ENCODE data around the gene ZNF221. TPM values are rescaled to one million over a fixed set of nuclear protein-coding genes. Genes with fewer than 3 reads are reported as not detected.

ZNF221 gene
- total and polyA plus RNA-seq, 9 of the 15 experiments (the other 6 are each of a cell fraction or from before 2014, with no cell fraction given) = 0.32 to 1.4 (median 0.45) TPM

DNA sequence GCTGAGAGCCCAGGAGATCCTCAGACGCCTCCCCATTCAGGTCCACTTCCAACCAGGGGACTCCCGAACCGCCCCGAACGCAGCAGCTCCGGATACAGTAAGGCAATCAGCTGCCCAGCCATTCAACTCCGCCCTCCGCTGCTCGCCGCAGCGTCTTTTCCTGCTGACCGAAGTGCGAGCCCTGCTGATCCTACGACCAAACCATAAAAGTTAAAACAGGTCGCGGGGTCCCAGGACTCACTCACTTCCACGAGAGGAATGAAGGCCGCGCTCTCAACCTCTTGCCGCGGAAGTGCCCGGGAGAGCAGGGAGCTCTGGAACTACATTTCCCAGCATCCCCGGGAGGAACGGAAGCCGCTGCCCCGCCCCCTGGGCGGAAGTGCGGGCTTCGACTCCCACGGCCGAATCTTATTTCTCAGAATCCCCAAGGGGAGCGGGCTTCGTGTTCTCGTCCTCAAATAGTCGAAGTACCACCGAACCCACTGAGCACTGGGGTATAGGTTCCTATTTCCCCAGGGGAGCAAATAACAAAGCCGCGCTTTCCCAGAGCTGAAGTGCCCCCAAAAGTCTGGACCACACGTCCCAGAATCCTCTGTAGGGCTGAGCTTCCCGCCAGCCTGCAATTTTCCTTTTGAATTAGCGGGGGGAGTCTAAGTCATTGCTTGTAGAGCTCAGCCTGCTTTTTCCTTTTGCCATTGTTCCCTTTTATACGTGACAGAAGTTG is 15.9 kb upstream of the ZNF221 start, which contains the start of gene ZNF45 (continued):
- TF ChIP-seq ZNF76 (CRISPR knock-in tag; IDR thresholded peaks at IDR 0.05; ENCODE audit: borderline replicate concordance) (no peak), ZNF780A (CRISPR knock-in tag; IDR thresholded peaks at IDR 0.05) (no peak), BMI1 (IDR thresholded peaks at IDR 0.05; ENCODE audit: low read length) (no peak), ZNF785 (CRISPR knock-in tag; IDR thresholded peaks at IDR 0.05) (no peak), GTF2A2 (tag; IDR thresholded peaks at IDR 0.05) (no peak), ZNF217 (CRISPR knock-in tag; IDR thresholded peaks at IDR 0.05) (no peak), PCBP1 (IDR thresholded peaks at IDR 0.05; ENCODE audit: low read depth, low read length, poor library complexity, severe bottlenecking) (no peak), ARNT (IDR thresholded peaks at IDR 0.05) (no peak), SAFB2 (IDR thresholded peaks at IDR 0.05; ENCODE audit: borderline replicate concordance, low read depth, low read length, severe bottlenecking) (no peak), ZKSCAN8 (CRISPR knock-in tag; IDR thresholded peaks at IDR 0.05) (no peak), NR2F6 (CRISPR knock-in tag; IDR thresholded peaks at IDR 0.05) (no peak), SIN3A (IDR thresholded peaks at IDR 0.05; ENCODE audit: borderline replicate concordance in 2 of 2, control insufficient read depth in 1 of 2, low read depth in 2 of 2, low read length in 2 of 2) (peak in 1 of 2 experiments; percentile 81; a peak in 1 of 4 replicates), BRF1 (IDR thresholded peaks at IDR 0.05; ENCODE audit: borderline replicate concordance, extremely low read depth, insufficient read length) (no peak), SRSF1 (IDR thresholded peaks at IDR 0.05; ENCODE audit: low read depth, low read length) (no peak), RUNX1 (IDR thresholded peaks at IDR 0.05; ENCODE audit: low read depth) (no peak)
- TF ChIP-seq, protein P1, sequence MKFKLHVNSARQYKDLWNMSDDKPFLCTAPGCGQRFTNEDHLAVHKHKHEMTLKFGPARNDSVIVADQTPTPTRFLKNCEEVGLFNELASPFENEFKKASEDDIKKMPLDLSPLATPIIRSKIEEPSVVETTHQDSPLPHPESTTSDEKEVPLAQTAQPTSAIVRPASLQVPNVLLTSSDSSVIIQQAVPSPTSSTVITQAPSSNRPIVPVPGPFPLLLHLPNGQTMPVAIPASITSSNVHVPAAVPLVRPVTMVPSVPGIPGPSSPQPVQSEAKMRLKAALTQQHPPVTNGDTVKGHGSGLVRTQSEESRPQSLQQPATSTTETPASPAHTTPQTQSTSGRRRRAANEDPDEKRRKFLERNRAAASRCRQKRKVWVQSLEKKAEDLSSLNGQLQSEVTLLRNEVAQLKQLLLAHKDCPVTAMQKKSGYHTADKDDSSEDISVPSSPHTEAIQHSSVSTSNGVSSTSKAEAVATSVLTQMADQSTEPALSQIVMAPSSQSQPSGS (CRISPR knock-in tag; IDR thresholded peaks at IDR 0.05) = no peak
- TF ChIP-seq, protein P2, sequence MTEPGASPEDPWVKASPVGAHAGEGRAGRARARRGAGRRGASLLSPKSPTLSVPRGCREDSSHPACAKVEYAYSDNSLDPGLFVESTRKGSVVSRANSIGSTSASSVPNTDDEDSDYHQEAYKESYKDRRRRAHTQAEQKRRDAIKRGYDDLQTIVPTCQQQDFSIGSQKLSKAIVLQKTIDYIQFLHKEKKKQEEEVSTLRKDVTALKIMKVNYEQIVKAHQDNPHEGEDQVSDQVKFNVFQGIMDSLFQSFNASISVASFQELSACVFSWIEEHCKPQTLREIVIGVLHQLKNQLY (CRISPR knock-in tag; conservative IDR thresholded peaks at IDR 0.05) = no peak
- TF ChIP-seq, protein P3, sequence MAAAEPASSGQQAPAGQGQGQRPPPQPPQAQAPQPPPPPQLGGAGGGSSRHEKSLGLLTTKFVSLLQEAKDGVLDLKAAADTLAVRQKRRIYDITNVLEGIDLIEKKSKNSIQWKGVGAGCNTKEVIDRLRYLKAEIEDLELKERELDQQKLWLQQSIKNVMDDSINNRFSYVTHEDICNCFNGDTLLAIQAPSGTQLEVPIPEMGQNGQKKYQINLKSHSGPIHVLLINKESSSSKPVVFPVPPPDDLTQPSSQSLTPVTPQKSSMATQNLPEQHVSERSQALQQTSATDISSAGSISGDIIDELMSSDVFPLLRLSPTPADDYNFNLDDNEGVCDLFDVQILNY (CRISPR knock-in tag; IDR thresholded peaks at IDR 0.05) = no peak
- TF ChIP-seq, protein P4, sequence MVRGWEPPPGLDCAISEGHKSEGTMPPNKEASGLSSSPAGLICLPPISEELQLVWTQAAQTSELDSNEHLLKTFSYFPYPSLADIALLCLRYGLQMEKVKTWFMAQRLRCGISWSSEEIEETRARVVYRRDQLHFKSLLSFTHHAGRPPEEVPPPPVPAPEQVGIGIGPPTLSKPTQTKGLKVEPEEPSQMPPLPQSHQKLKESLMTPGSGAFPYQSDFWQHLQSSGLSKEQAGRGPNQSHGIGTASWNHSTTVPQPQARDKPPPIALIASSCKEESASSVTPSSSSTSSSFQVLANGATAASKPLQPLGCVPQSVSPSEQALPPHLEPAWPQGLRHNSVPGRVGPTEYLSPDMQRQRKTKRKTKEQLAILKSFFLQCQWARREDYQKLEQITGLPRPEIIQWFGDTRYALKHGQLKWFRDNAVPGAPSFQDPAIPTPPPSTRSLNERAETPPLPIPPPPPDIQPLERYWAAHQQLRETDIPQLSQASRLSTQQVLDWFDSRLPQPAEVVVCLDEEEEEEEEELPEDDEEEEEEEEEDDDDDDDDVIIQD (CRISPR knock-in tag; IDR thresholded peaks at IDR 0.05) = no peak
- TF ChIP-seq, protein P5, sequence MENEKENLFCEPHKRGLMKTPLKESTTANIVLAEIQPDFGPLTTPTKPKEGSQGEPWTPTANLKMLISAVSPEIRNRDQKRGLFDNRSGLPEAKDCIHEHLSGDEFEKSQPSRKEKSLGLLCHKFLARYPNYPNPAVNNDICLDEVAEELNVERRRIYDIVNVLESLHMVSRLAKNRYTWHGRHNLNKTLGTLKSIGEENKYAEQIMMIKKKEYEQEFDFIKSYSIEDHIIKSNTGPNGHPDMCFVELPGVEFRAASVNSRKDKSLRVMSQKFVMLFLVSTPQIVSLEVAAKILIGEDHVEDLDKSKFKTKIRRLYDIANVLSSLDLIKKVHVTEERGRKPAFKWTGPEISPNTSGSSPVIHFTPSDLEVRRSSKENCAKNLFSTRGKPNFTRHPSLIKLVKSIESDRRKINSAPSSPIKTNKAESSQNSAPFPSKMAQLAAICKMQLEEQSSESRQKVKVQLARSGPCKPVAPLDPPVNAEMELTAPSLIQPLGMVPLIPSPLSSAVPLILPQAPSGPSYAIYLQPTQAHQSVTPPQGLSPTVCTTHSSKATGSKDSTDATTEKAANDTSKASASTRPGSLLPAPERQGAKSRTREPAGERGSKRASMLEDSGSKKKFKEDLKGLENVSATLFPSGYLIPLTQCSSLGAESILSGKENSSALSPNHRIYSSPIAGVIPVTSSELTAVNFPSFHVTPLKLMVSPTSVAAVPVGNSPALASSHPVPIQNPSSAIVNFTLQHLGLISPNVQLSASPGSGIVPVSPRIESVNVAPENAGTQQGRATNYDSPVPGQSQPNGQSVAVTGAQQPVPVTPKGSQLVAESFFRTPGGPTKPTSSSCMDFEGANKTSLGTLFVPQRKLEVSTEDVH (IDR thresholded peaks at IDR 0.05; ENCODE audit: low read depth, partially characterized antibody) = peak; percentile 89
